Panc1 (cell line): Measurements from ENCODE around the gene APOBEC3B.

ENCODE experiments used
- CTCF ChIP-seq: fragments of 450-650 bp; IDR thresholded peaks from 2 replicates; pipeline ENCODE4 v1.5.1; 2017; ENCODE audit warnings: mild to moderate bottlenecking
- POLR2AphosphoS5 ChIP-seq: IDR thresholded peaks from 2 replicates; pipeline ENCODE4 v1.6.1; 2012; ENCODE audit warnings: mild to moderate bottlenecking, low read depth, low read length, moderate library complexity
- SIN3A ChIP-seq: IDR thresholded peaks from 2 replicates; pipeline ENCODE4 v1.6.1; 2012; ENCODE audit warnings: low read depth, mild to moderate bottlenecking, low read length, moderate library complexity, borderline replicate concordance; ENCODE audit not compliant: insufficient read depth
- TCF7L2 ChIP-seq: IDR thresholded peaks from 2 replicates; pipeline ENCODE4 v1.6.1; 2011; ENCODE audit warnings: mild to moderate bottlenecking, low read depth, low read length, inconsistent platforms

GRCh38 chr22:38952281-38952993 is 29.7 kb upstream of the APOBEC3B start:
- no peak for TF ChIP-seq CTCF
- TF ChIP-seq SIN3A: no peak
- no peak for TF ChIP-seq POLR2AphosphoS5
- TF ChIP-seq TCF7L2: no peak
